Gastrocnemius medialis (tissue), 4 donors: ENCODE results near the gene CFAP70.
"Not testable (repeated sequence)": the region's sequence is repeated elsewhere in the genome, so short reads cannot be mapped to it uniquely, and the experiment has no call there.

Source experiments
- CTCF ChIP-seq, 5 experiments: fragments of 450-650 bp in 3 of 5; fragments of 200-600 bp in 2 of 5; sonication (generic) in 2 of 5; IDR thresholded peaks in 4 of 5; conservative IDR thresholded peaks in 1 of 5; 1 replicate in 4 of 5; 2 replicates in 1 of 5; pipeline ENCODE4 v1.5.1; 2016 to 2019; ENCODE audit warnings: antibody characterized with exemption in 5 of 5, mild to moderate bottlenecking in 3 of 5, moderate library complexity in 3 of 5
- POLR2A ChIP-seq, 2 donors: fragments of 450-650 bp; IDR thresholded peaks; one replicate each; pipeline ENCODE4 v1.6.1; 2017; ENCODE audit warnings: antibody characterized with exemption in 2 of 2, mild to moderate bottlenecking in 2 of 2, moderate library complexity in 2 of 2

- TF ChIP-seq POLR2A (IDR thresholded peaks at IDR 0.05); CTCF (IDR thresholded peaks at IDR 0.05 in 4 of 5, conservative IDR thresholded peaks at IDR 0.05 in 1 of 5): not testable (repeated sequence)
Measured at GRCh38 chr10:73328523-73328922, 30.1 kb downstream of the CFAP70 start.
